ENCODE results near the gene GOLGA6L10.
"Not testable (repeated sequence)": the region's sequence is repeated elsewhere in the genome, so short reads cannot be mapped to it uniquely, and the experiment has no call there.

Gene GOLGA6L10, protein sequence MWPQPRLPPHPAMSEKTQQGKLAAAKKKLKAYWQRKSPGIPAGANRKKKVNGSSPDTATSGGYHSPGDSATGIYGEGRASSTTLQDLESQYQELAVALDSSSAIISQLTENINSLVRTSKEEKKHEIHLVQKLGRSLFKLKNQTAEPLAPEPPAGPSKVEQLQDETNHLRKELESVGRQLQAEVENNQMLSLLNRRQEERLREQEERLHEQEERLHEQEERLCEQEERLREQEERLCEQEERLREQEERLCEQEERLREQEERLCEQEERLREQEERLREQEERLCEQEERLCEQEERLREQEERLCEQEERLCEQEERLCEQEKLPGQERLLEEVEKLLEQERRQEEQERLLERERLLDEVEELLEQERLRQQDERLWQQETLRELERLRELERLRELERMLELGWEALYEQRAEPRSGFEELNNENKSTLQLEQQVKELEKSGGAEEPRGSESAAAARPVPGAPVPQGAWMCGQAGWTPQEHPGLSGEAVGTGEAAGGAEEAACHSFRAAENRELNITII

DNA sequence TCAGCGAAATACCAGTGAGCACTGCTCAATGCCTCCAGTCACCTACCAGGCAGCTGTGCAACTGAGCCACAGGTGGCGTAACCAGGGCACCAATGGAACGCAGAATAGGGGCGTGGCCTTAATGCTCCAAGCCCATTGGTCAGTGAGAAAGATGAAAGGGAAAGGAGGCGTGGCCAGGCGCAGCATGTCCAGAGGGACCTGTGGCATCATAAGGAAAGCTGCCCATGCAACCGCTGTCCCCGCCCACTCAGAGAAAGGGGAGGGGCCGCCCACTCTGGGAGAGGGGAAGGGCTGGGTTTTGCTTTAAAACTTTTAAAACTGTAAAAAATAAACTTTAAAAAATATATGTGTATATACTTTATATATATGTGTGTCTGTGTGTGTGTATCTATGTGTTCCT lies at the start of gene GOLGA6L10:
GOLGA6L10 (minus strand) TSS at position 101 of the 400 bp plus-strand sequence; CDS start at position 1, 100 bp downstream.
- DNase-seq, result not testable (repeated sequence)

DNA sequence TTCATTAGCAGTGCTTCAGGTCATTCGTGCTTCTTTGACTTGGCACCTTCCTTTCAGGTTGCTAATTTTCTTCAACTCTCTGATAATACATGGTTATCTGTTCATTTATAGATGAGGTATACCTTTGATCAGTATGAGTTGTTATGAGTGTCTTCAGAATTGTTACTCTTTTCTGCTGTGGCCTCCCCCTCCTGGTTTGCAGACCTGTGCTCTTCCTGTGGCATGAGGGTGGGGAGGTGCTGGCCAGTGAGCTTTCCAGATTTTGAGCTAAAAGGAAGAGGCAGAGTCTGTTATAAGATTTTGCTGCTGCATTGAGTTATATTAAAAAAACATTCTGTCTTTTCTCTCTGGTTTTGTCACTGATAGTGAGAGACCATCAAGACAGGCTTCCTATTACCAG lies 49.5 kb upstream of the GOLGA6L10 start:
- DNase-seq, result no peak

DNA sequence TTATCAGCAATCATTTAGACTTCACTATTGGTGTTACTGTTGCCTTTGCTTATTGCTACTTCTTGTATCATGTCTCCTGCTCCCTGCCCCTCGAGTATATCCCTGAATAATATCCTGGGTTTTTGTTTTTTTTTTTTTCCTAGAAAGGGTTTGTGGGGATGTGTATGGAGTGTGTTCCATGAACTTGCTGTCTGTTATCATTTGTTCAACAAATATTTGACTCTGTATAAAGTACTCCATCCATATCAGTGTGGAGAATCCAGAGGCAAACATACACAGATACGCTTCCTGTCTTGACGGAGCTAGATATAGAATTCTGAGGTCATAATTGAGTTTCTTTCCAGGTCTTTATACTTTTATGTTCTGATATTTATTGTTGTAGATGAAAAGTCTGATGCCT lies 48.5 kb upstream of the GOLGA6L10 start:
- DNase-seq, result no peak

DNA sequence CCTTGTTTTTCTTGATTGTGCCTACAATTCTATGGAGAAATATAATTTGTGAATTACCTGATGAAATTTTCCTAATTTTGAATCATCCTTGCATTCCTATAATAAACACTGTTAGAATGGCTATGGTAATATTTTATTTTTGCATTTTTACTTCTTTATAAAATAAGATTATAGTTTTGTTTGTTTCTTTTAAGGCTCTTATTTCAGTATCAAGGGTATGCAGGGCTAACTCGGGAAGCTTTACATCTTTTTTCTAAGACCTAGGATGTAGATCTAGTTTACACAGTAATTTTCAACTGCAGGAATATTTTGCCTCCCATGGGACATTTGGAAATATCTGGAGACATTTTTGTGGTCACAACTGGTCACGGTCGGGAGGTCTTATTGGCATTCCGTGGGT lies 46.5 kb upstream of the GOLGA6L10 start:
- not testable (repeated sequence) for DNase-seq

DNA sequence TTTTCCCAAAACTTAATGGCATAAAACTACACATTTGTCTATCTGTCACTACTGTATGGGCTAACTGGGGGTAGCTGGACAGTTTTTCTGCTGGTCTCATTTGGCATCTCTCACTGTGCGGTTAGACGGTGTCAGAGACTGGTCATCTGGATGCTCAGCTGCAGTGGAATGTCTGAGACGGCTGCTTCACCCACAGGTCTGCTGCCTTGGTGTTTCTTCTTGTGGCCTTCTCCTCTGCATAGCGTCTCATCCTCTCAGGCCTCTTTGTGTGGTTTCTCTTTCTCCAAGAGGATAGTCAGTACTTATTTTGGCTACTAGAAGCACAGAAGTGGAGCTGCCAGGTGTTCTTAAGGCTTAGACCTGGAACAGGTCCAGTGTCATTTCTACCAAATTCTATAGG lies 44.4 kb upstream of the GOLGA6L10 start:
- no peak for DNase-seq

DNA sequence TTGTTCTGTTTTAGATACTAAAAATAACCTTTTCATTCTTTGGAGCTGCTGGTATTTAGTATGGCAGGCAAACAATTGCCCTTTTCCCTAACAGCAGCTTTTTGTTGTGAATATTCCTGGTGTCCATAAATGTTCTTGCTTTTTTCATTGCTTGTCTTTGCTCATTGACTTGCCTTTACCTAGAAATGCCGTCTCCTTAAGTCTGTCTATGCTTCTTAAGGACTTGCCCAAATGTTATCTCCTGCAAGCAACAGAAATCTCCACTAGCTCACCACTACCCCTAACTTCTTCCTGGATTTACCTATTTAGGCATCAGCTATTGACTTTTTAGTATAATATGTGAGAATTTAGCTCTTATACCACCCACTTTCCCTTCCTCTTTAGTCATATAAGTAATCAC lies 42.8 kb upstream of the GOLGA6L10 start:
- DNase-seq, result not testable (repeated sequence)

DNA sequence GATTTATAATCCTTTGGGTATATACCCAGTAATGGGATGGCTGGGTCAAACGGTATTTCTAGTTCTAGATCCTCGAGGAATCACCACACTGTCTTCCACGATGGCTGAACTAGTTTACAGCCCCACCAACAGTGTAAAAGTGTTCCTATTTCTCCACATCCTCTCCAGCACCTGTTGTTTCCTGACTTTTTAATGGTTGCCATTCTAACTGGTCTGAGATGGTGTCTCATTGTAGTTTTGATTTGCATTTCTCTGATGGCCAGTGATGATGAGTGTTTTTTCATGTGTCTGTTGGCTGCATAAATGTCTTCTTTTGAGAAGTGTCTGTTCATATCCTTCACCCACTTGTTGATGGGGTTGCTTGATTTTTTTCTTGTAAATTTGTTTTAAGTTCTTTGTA lies 40.9 kb upstream of the GOLGA6L10 start:
- DNase-seq, result not testable (repeated sequence)

DNA sequence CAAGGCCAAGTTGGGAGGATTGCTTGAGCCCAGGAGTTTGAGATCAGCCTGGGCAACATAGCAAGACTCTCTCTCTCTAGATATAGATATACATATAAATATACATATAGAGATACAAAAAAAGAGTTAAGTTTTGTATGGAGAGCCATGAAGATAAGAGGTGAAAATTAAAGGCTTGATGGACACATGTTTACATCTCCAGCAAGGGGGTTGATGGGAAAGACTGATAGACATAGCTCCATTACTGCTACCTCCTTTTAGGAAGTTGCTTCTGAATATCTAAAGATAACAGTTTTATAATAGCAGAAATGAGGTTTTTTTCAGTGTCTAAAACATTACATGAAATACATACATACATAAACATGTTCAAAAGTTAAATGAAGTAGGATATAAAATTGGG lies 37.9 kb upstream of the GOLGA6L10 start:
- not testable (repeated sequence) for DNase-seq

DNA sequence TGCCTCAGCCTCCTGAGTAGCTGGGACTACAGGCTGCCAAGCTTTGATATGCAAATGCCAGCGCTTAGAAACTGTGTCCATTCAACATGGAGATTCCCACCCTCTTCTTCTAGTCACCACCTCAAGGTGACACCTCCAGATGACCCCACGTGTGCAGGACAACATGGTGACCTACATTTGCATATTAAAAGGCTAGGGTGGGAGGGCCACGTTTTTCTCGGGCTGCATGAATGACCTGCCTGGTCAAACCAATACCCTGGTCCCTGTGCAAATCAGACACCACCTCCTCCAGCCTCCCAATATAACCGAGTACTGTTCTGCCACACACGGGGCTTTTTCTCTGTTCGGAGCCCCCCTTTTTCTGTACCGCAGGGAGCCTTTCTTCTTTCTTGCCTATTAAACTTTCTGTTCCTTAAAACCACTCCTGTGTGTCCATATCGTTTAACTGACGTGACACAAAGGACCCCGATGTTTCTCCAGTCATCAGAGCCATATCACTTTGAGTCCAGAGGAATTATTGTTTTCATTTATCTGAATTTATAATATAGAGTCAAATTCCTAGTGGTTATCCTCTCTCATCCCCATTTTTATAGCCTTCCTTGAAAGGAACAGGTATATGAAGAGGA lies 32.2 kb upstream of the GOLGA6L10 start:
- DNase-seq, result not testable (repeated sequence)

DNA sequence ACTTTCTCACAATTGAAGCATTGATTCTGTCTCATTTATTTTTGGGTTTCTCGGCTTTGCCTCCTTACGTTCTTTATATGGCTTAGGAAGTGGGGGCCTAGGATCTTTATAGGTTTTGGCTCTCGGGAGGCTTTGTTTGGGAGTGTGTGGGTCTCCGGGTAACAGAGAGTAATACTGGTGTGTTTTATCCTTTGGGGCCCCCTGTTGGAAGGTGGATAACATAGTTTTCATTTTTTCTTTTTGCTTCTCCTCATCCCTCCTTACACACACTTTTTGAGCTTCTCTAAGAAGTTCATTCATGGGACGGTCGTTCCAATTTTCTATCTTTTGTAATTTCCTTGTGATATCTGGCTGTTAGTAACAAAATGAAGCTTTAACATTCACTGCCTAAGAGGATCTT lies 30.3 kb upstream of the GOLGA6L10 start:
- DNase-seq, result not testable (repeated sequence)

DNA sequence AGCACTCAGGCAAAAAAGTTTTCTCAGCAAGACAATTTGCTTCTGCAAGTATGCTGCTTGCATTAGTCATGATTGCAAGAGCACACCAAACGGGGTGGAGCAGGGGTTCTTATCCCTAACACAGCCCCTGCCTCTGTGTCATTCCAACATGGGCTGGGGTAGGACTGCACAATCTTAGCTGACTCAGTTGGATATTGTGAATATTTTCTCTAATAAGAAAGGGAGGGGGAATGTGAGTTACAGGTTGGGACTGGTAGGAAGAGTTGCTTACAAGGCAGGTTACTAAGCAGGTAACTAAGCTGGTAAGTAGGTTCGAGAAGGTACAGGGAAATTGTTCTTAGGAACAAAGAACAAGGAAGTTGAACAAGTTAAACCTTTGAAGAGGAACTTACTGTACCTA lies 24.4 kb upstream of the GOLGA6L10 start:
- not testable (repeated sequence) for DNase-seq

DNA sequence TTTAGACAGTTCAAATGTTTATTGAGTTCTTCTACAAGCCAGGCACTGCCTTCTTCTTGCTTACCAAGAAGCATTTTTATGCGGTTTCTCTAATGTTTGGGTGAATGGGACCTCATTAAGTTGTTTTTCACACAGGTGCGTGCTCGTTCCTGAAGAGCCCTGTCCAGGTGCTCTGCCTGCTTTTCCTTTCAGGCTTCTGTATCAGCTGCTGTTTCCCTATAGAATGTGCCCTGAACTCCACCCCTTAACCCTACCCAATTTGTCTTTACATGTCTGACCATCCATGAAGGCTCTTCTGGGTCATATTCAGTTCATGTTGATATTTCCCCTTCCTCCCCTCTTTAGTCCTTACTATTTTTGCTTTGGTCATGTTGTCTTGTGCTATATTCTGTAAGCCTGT lies 22.4 kb upstream of the GOLGA6L10 start:
- DNase-seq, result no peak

DNA sequence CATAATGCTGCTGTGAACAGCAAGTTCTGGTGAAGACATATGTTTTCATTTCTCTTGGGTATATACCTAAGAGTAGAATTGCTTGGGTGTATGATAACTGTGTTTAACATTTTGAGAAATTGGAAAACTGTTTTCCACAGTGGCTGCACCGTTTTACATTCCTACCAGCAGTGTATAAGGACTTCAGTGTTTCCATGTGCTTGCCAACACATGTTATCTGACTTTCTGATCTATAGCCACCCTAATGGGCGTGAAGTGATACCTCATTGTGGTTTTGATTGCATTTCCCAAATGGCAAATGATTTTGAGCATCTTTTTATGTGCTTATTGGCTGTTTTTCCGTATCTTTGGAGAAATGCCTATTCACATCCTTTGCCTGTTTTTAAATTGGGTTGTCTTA lies 18.5 kb upstream of the GOLGA6L10 start:
- DNase-seq, result not testable (repeated sequence)

DNA sequence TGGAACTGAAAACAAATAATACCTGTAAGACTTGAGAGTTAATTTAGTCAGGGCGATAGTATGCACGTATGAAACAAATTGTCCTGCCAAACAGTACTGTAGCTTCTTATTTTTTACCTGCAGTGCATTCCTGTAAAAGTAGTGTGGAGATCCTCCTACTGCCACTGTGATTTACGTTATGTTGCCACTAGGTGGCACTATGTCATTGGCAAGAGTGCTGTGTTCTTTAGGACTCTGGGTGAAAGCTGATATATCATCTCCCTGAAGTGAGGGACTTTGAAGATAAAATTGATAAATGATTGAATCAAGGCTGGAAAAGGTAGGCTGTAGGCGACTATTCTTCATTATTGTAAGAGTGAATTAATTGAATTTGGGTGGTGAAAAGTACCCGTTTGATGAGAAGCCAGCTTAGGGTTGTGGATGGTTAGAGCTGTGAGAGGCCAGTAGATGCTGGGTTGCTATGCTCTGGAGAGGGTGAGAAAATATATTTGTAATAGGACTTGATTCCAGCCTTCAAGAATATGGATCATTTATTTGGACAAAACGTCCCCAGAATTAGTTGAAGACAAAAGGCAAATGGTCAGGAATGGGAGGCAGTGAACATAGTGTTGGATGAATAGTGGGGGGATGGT lies 16.5 kb upstream of the GOLGA6L10 start:
- DNase-seq, result not testable (repeated sequence)

DNA sequence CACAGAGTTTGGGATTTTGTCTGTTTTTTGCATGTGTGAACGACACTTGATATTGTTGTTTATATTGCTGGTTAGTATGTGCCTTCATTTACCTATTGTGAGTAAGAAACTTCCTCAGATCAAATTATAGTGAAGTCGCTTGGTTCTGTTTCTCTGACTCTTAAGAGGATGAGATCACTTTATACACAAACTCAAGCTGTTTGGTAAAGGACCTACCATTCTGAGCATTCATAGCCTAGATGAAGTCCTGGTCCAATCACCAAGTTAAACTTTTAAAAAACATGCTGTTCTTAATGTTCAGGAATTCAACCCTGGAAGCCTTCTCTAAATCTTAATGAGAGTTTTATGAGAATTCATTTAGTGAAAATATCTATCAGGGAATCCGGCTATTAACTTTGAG lies 15.3 kb upstream of the GOLGA6L10 start:
- not testable (repeated sequence) for DNase-seq

DNA sequence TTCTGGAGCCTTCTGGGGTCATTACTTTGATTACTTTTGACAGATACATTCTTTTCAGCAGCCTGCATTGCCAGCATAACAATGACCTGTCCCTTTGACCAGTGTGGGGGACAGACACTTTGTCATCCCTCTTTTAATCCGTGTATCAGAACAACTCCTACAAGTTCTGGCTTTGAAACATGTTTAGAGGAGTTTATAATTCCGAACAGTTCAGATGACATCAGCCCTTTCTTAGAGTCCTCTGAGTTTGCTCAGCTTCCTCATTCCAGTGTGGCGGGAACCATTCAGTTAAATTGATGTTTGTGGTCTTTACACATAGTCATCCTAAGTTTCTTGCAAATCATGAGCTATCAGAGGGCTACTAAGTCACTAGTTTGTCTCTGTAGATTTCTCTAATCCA lies 13.5 kb upstream of the GOLGA6L10 start:
- DNase-seq, result not testable (repeated sequence)

DNA sequence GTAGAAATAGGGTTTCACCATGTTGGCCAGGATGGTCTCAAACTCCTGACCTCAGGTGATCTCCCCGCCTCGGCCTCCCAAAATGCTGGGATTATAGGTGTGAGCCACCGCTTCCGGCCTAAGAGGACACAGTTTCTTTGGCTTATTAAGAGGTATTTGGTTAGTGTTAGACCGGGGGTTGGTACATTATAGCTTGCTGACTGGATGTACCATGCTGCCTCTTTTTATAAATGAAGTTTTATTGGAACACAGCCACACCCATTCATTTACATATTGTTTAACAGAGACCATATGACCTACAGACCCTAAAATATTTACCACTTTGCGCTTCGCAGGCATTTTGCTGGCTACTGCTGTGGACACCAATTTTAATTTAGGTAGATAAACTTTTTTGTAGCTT lies 11.3 kb upstream of the GOLGA6L10 start:
- not testable (repeated sequence) for DNase-seq

DNA sequence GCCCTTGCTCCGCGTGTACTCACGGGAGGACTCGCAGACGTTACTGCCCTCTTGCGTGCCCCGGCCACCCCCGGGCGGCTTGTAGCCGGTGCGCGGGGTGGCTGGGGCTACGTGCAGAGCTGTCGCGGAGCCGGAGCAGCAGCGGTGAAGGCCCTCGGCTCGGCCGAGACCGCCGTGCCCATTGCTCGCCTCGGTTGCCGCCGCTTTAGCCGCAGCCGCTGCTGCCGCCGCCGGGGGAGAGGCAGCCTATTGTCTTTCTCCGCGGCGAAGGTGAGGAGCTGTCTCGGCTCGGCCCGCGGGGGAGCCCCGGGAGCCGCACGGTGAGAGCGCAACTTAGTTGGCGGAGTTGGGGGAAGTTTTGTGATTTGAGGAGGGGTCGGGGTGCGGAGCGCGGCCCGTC lies 5.8 kb upstream of the GOLGA6L10 start:
- not testable (repeated sequence) for DNase-seq

DNA sequence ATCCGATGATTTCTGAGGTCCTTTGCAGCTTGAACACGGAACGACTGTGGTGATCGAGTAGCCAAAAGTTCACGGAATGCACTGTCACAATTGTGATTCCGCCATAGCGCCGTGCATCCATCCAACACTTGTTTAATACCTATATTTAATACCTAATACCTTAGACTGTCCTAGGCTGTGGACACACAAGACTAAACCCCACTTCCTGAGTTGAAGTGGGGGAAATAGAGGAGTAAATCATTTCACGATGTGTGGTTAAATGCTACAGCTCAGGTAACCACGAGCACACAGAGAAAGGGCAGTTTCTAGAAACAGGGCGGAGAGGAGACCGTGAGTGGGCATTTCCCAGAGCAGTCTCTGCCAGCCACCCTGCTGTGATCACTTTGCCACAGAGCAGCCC lies 5.3 kb upstream of the GOLGA6L10 start:
- DNase-seq, result not testable (repeated sequence)

DNA sequence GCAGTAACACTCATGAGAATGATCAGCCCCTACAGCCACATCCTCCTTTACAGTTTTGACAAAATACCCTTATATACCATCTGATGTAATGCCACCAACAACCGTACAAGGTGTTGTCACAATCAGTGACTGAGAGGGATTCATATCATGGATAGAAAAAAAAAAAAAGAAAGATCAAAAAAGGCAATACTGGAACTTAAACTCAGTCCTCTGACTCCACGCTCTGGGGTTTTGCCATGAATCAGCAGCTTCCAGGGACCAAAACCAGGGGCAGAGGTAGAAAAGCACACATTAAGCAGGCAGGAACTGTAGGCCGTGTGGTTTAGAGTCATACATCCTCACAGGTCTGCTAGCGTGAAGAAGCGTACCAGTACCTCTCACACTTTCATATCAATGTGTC lies 1.6 kb downstream of the GOLGA6L10 start:
- DNase-seq, result not testable (repeated sequence)

DNA sequence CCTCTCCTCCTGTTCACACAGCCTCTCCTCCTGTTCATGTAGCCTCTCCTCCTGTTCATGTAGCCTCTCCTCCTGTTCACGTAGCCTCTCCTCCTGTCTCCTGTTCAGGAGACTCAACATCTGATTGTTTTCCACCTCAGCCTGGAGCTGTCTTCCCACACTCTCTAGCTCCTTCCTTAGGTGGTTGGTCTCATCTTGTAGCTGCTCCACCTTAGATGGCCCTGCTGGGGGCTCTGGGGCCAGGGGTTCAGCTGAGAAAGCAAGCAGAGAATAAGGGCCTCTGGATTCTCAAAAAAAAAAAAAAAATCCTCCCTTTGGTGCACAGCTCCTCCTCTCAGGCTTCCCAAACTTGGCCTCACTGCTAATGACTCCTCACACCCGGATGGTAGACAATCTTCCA lies 4.1 kb downstream of the GOLGA6L10 start:
- not testable (repeated sequence) for DNase-seq

DNA sequence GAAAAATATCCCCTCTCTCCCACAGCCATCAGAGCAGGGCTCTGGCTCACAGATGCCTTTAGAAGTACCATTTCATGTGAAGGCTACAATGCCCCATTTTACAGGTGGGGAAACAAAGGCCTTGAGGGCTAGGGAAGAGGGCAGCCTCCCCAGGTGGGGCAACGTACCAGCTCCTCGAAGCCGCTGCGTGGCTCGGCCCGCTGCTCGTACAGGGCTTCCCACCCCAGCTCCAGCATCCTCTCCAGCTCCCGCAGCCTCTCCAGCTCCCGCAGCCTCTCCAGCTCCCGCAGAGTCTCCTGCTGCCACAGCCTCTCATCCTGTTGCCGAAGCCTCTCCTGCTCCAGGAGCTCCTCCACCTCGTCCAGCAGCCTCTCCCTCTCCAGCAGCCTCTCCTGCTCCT lies 4.9 kb downstream of the GOLGA6L10 start:
- DNase-seq, result not testable (repeated sequence)

DNA sequence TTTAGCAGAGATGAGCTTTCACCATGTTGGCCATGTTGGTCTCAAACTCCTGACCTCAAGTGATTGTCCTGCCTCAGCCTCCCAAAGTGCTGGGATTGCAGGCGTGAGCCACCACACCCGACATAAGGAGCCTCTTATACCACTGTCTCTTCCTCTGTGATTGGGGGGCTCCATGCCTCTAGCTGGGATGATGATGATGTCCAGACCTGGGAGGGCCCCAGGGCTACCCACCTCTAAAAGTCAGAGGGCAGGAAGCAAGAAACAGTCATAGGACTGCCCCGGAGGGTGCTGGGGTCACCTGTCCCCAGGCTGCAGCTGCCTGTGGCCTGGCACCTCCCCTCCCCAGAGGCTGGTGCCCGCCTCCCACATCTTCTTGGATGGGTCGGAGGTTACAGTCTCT lies 5.4 kb downstream of the GOLGA6L10 start:
- DNase-seq, result not testable (repeated sequence)

All from stimulated activated naive CD4-positive, alpha-beta T cell treated with Interleukin-2 at 50 U/mL for 16 hours (primary cell).